Measurements from ENCODE around the gene NHEJ1. TPM values are rescaled to one million over a fixed set of nuclear protein-coding genes. Genes with fewer than 3 reads are reported as not detected.

Gene NHEJ1
- total and polyA plus RNA-seq, 2 of the 13 experiments (the other 11 are each of a cell fraction or from before 2014, with no cell fraction given): 30.0 to 30.7 TPM

DNA sequence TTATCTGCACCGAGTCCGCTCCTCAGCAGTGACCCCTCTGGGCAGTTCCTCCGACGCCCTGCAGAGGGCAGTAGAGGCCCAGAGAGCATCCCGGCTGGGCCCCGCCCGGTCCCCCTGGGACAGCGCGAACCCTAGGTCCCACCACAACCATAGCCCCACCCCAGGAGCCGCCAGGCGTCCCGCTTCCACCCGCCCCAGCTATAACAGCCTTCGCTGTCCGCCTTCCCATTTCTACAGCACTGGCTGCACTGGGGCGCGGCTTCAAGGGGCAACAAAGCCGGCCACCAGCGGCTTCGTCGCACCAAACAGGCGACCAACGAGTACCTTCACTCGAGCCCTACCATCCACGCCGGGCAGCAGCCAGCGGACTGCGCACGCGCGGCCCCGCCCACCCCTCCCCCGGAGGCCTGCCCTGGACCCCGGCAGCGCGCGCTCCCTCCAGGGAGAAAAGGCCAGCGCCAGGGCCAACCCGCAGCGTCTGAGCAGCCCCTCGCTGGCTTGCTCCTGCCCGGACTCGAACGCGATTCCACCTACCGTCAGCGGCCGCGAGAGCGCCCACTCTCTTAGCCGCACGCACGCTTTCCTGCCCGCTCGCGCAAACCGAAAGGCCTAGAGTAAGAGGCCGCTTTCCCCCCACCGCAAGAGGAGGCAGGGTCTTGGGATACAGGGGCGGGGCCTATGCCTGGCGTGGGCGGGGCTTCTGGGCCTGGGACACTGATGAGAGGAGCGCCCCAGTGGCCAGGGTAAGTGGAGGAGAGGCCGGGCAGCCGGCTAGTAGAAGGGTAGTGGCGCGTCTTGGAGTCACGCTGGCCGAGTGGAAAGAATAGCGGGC is at the start of gene NHEJ1 (continued):
- TF ChIP-seq, protein P1, sequence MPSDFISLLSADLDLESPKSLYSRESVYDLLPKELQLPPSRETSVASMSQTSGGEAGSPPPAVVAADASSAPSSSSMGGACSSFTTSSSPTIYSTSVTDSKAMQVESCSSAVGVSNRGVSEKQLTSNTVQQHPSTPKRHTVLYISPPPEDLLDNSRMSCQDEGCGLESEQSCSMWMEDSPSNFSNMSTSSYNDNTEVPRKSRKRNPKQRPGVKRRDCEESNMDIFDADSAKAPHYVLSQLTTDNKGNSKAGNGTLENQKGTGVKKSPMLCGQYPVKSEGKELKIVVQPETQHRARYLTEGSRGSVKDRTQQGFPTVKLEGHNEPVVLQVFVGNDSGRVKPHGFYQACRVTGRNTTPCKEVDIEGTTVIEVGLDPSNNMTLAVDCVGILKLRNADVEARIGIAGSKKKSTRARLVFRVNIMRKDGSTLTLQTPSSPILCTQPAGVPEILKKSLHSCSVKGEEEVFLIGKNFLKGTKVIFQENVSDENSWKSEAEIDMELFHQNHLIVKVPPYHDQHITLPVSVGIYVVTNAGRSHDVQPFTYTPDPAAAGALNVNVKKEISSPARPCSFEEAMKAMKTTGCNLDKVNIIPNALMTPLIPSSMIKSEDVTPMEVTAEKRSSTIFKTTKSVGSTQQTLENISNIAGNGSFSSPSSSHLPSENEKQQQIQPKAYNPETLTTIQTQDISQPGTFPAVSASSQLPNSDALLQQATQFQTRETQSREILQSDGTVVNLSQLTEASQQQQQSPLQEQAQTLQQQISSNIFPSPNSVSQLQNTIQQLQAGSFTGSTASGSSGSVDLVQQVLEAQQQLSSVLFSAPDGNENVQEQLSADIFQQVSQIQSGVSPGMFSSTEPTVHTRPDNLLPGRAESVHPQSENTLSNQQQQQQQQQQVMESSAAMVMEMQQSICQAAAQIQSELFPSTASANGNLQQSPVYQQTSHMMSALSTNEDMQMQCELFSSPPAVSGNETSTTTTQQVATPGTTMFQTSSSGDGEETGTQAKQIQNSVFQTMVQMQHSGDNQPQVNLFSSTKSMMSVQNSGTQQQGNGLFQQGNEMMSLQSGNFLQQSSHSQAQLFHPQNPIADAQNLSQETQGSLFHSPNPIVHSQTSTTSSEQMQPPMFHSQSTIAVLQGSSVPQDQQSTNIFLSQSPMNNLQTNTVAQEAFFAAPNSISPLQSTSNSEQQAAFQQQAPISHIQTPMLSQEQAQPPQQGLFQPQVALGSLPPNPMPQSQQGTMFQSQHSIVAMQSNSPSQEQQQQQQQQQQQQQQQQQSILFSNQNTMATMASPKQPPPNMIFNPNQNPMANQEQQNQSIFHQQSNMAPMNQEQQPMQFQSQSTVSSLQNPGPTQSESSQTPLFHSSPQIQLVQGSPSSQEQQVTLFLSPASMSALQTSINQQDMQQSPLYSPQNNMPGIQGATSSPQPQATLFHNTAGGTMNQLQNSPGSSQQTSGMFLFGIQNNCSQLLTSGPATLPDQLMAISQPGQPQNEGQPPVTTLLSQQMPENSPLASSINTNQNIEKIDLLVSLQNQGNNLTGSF (CRISPR knock-in tag; IDR thresholded peaks at IDR 0.05): peak; percentile 94
- TF ChIP-seq ELF3 (CRISPR knock-in tag; IDR thresholded peaks at IDR 0.05) (peak; percentile 70; the same call in 1 of the 2 replicates), MTF2 (CRISPR knock-in tag; IDR thresholded peaks at IDR 0.05; ENCODE audit: borderline replicate concordance) (no peak; the same call in 1 of the 2 replicates), ZNF484 (CRISPR knock-in tag; IDR thresholded peaks at IDR 0.05; ENCODE audit: borderline replicate concordance, low read depth) (0 out of 2 replicates have a peak, but pooled peaks have one; percentile 56), HCFC1 (IDR thresholded peaks at IDR 0.05; ENCODE audit: low read depth, low read length) (no peak), ZNF749 (CRISPR knock-in tag; IDR thresholded peaks at IDR 0.05; ENCODE audit: borderline replicate concordance) (peak; percentile 77; the same call in 1 of the 2 replicates), TMF1 (CRISPR knock-in tag; IDR thresholded peaks at IDR 0.05; ENCODE audit: low read depth) (peak; percentile 93), HNRNPUL1 (IDR thresholded peaks at IDR 0.05; ENCODE audit: low read depth, low read length) (no peak), ZNF788 (CRISPR knock-in tag; IDR thresholded peaks at IDR 0.05; ENCODE audit: borderline replicate concordance) (peak; percentile 76), ZNF354B (CRISPR knock-in tag; IDR thresholded peaks at IDR 0.05) (peak; percentile 97; the same call in 1 of the 2 replicates), ZNF629 (CRISPR knock-in tag; conservative IDR thresholded peaks at IDR 0.05) (no peak), ZNF331 (CRISPR knock-in tag; IDR thresholded peaks at IDR 0.05) (peak; percentile 62; the same call in 1 of the 2 replicates), ZFP36 (IDR thresholded peaks at IDR 0.05; ENCODE audit: borderline replicate concordance, low read depth, low read length, partially characterized antibody) (no peak), CHCHD3 (CRISPR knock-in tag; IDR thresholded peaks at IDR 0.05) (peak; percentile 72; the same call in 1 of the 2 replicates), ZNF652 (CRISPR knock-in tag; IDR thresholded peaks at IDR 0.05; ENCODE audit: borderline replicate concordance, low read depth) (no peak; the same call in 1 of the 2 replicates)
- TF ChIP-seq, protein P2, sequence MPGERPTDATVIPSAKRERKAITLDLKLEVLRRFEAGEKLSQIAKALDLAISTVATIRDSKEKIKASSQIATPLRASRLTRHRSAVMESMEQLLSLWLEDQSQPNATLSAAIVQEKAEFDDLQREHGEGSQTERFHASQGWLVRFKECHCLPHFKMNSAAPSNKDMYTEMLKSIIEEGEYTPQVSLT (CRISPR knock-in tag; IDR thresholded peaks at IDR 0.05; ENCODE audit: borderline replicate concordance, low read depth): no peak
- TF ChIP-seq, protein P3, sequence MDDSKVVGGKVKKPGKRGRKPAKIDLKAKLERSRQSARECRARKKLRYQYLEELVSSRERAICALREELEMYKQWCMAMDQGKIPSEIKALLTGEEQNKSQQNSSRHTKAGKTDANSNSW (CRISPR knock-in tag; IDR thresholded peaks at IDR 0.05; ENCODE audit: borderline replicate concordance): peak; percentile 58; the same call in 1 of the 2 replicates
- TF ChIP-seq, protein P4, sequence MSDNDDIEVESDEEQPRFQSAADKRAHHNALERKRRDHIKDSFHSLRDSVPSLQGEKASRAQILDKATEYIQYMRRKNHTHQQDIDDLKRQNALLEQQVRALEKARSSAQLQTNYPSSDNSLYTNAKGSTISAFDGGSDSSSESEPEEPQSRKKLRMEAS (IDR thresholded peaks at IDR 0.05): peak; percentile 82
- TF ChIP-seq, protein P5, sequence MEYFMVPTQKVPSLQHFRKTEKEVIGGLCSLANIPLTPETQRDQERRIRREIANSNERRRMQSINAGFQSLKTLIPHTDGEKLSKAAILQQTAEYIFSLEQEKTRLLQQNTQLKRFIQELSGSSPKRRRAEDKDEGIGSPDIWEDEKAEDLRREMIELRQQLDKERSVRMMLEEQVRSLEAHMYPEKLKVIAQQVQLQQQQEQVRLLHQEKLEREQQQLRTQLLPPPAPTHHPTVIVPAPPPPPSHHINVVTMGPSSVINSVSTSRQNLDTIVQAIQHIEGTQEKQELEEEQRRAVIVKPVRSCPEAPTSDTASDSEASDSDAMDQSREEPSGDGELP (IDR thresholded peaks at IDR 0.05; ENCODE audit: borderline replicate concordance, low read depth): peak; percentile 14; the same call in 1 of the 2 replicates
- TF ChIP-seq, protein P6, sequence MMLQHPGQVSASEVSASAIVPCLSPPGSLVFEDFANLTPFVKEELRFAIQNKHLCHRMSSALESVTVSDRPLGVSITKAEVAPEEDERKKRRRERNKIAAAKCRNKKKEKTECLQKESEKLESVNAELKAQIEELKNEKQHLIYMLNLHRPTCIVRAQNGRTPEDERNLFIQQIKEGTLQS (CRISPR knock-in tag; IDR thresholded peaks at IDR 0.05): no peak; the same call in none of the 2 replicates

Measured in HepG2 (cell line).